HG03039 (cell line): Measurements from ENCODE around the gene WDR93.
"Not testable (repeated sequence)": the region's sequence is repeated elsewhere in the genome, so short reads cannot be mapped to it uniquely, and the experiment has no call there.

Source experiments
- ATAC-seq: cut with Tn5 transposase; IDR thresholded peaks from one replicate; pipeline ENCODE4 v1.9.1; 2021; ENCODE audit warnings: mild to moderate bottlenecking, moderate library complexity; ENCODE audit not compliant: unreplicated experiment

The WDR93 gene

DNA sequence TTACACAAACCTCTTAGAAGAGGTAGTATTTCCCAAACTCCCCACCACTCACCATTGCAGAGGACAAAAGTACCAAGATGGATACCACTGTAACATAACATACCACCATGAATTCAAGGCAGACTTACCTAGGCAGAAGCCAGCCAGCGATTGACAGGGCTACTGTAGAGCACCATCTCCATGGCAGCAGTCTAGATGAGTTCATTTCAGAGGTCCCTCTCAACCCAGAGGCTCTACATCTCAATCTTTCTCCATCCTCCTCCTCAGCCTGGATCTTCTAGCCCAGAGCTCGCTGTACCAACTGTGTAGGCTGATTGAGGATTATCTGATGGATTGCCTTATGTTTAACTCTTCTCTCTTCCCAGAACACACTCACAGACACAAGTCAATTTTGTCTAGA lies 9.5 kb upstream of the WDR93 start:
- ATAC-seq, result no peak

DNA sequence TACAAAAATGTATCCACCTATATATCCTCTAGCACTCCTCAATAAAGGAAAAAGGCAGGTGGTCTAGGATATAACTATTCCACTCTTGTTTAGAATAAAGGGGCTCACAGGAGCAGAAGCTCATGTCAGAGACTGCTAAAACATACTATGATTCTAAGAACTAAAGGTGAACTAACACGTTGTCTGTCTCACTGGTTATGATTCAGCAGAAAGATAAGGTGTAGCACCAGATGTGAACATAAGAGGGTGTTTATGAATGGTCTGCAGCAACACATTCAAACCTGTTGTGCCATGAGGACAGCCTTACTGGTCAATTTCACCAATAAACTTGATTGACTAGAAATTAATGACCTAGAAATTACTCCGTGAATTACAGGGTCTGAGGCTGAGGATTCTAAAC lies 4.6 kb upstream of the WDR93 start:
- ATAC-seq, result no peak

- no peak for ATAC-seq
These were observed 4.1 kb upstream of the WDR93 start for GRCh38 chr15:89686522-89686921.

- not testable (repeated sequence) for ATAC-seq
These were observed 708 bp upstream of the WDR93 start for GRCh38 chr15:89689930-89690275.

GRCh38 chr15:89693091-89693490 lies 2.5 kb downstream of the WDR93 start:
- ATAC-seq, result no peak

DNA sequence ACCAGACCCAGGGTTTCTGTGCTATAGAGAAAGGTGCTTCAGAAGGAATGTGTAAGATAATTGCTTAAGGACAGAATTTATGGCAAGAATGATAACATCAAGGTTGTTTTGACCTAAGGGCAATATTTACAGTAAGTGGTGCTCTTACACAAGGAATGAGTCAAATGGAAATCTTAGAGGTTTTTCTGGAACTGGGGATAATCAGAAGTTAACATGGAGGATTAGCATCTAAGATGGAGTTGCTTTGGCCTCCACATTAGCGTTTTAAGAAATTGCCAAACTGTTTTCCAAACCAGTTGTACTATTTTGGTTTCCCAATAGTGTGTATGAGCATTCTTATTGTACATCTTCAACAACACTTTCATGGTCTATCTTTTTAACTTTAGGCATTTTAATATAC lies 3.1 kb downstream of the WDR93 start:
- ATAC-seq, result no peak

- no peak for ATAC-seq
These were observed 4.6 kb downstream of the WDR93 start for GRCh38 chr15:89695198-89695597.

DNA sequence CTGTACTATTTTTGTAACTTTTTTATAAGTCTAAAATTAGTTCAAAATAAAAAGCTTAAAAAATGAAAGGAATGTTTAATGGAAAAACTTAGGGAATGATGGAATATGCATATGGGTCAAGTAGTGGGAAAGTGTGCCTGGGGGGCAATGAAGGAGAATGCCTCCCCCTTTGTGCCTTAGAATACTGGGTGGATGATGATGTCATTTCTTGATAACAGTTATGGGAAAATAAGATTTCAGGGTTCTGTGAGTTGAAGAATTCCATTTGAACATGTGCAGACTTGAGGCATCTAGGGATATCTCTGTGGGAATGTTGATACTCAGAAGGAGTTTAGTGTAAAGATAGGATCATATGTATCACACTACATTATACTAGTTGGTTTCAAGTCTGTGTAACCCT lies 13.8 kb downstream of the WDR93 start:
- no peak for ATAC-seq

DNA sequence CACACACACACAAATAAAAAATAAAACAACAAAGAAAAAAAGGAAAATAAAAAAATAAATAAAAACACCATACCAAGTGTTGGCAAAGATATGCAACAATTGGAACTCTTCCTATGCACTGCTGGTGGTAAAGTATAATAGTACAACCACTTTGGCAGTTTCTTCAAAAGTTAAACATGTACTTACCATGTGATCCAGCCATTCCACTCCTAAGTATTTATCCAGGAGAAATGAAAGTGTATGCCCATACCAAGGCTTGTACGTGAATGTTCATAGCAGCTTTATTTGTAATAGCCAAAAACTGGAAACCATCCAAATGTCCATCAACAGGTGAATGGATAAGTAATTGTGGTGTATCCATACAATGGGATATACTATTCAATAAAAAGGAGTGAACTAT lies 17.0 kb downstream of the WDR93 start:
- ATAC-seq, result no peak

- ATAC-seq, result no peak
These were observed 24.2 kb downstream of the WDR93 start for GRCh38 chr15:89714775-89715174.

GRCh38 chr15:89723031-89723430 lies 32.4 kb downstream of the WDR93 start:
- no peak for ATAC-seq

GRCh38 chr15:89724621-89725020 lies 34.0 kb downstream of the WDR93 start:
- no peak for ATAC-seq

GRCh38 chr15:89725064-89725463 lies 34.5 kb downstream of the WDR93 start:
- ATAC-seq, result no peak

DNA sequence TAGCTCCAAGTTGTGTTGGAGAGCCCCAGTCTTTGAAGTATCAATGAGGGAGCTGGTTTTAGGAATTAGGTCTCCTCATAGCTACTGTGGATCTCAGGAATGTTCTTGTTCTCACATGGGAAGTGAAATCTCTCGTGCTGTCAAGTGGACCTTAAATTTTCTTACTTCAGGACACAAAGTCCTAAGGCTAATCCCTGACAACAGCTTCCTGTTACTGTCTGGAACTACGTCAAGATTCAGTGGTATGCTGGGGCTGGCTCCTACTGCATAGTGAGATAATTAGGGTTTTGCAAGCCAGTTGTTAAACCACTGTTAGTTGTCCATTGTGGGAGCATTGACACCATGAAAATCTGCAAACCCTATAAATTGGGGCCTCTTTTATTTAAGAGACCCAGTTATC lies 37.6 kb downstream of the WDR93 start:
- no peak for ATAC-seq

DNA sequence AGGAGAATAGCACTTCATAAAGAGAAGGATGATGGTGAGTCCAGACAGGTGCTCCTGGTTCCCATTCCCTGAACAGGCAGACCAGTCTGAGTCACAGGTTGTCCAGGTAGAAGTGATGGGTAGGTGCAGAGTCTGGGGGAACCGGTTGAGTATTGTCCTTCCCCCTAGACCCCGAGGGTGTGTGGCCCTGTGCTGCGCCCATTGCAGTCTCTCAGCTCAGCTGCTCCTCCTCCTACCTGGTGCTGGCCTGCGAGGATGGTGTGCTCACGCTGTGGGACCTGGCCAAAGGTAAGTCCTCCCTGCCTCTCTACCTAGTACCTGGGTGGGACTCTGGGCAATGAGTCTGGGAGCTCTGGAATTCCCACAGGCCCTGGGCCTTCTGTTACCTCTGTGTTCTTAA lies 40.7 kb downstream of the WDR93 start:
- no peak for ATAC-seq

DNA sequence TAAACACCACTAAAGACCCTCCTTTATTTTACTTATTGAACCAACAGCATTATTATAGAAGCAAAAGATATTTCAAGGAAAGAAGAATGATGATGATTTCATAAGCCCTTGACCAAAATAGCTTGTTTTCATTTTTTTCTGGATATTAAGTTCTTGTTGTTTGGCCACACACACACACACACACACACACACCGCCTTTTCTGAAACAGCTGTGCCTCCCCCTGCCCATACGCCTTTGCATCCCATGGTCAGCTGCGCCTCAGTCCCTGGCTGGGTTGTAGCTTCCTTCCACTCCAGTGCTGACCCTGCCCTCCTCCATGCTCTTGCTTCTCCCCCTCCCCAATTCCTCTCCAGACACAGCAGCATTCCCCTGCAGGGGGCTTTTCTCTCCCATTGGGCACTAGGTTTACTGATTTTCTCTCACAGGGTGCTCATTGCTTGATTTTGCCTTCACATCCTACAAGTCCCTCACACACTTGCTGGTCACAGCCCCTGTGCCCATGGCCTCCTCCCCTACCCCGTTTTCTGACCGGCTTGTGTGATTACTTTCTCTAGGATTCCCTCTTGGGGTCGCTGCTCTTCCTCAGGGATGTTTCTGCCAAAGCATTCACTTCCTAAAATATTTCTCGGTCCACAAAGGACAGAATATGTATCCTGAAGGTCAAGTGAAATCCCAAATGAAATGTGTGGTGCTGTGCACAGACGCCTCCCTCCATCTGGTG lies 42.0 kb downstream of the WDR93 start:
- ATAC-seq, result no peak

DNA sequence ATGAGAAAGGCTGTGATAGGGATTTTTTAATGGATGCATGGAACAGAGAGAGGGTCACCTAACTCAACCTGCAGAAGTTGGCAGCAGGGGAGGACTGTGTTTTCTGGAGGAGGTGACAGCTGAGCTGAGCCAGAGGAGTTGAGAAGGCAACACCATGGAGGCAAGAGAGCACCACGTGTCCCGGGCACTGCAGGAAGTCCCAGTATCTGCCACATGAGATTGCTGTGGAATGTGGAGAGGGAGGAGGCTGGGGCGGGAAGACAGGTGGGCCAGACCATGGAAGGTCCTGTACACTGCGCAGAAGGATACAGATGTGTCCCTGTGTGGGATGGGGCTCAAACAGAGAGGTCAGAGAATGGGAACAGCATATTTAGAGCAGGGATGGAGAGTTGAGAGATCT lies 45.2 kb downstream of the WDR93 start:
- no peak for ATAC-seq

- ATAC-seq, result peak; percentile 51
These were observed 49.5 kb downstream of the WDR93 start for GRCh38 chr15:89740137-89740536.

DNA sequence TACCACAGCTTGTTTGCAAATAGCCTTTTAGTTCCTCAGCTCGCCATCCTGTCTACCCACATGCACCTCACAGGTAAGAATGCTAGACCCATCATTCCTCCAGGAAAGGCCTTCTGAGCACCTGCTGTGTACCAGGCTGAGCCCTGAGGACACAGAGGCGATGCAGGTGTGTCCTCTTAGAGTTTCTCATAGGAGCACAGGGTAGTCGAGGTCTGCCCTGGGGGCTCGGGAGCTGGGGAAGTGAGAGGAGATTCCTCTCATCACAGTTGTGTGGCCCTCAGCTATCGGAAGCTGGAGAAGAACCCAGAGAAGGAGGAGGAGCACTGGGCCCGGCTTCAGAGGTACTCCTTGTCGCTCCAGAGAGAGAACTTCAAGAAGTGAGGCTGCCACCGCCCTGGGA lies 52.4 kb downstream of the WDR93 start:
- ATAC-seq, result no peak

DNA sequence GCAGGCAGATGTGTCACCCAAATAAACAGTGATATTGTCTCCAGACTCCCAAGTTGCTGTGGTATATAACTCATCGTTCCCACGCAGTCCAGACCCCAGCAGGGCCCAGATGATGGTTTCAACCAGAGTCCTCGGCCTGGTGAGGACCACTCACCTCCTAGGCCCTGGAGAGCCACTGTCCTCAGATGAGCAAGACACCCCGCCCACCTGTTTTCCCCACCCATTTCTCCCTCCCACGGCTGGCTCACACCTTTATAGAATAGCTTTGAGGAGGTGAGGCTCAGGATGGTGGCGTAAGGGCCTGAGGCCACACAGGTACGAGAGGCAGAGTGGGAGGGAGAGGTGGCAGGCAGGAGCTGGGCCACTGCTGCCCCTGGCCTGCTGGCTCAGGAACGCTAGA lies 53.0 kb downstream of the WDR93 start:
- ATAC-seq, result no peak

DNA sequence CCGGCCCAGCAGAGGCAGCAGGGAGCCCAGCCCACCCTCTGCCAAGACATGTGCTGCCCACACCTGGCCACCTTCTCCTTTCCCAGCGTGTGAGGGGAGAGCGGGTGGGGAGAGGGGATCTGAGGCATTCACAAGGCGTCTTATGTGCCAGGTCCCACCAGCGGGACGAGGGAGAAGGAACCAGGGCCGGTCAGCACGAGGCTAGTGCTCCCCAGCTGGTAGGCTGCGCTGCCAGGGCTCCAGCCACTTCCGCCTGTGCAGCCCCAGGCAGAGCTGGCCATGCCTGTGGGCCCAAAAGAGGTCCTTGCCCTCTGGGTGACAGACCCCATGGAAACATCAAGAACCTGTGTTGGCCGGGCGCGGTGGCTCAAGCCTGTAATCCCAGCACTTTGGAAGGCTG lies 54.5 kb downstream of the WDR93 start:
- no peak for ATAC-seq

GRCh38 chr15:89745768-89746167 lies 55.2 kb downstream of the WDR93 start:
- ATAC-seq, result no peak

DNA sequence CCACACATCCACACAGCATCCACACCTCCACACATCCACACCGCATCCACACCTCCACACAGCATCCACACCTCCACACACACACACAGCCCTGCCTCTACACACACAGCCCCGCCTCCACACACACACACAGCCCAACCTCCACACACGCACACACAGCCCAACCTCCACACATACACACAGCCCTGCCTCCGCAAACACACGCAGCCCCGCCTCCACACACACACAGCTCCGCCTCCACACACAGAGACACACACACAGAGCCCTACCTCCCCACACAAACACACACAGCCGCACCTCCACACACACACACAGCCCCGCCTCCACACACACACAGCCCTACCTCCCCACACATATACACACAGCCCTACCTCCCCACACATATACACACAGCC lies 55.8 kb downstream of the WDR93 start:
- ATAC-seq, result no peak
